Prostate gland (tissue), 2 donors: Measurements from ENCODE around the gene WDR3.

ENCODE experiments used
- CTCF ChIP-seq, 4 experiments: fragments of 200-600 bp in 2 of 4; fragments of 450-650 bp in 2 of 4; sonication (generic) in 2 of 4; IDR thresholded peaks; 1 replicate in 3 of 4; 2 replicates in 1 of 4; pipeline ENCODE4 v1.5.1; 2016 to 2019; ENCODE audit warnings: antibody characterized with exemption in 4 of 4, mild to moderate bottlenecking in 2 of 4, moderate library complexity in 2 of 4
- POLR2AphosphoS5 ChIP-seq: sonication (generic); formaldehyde crosslinking; IDR thresholded peaks from one replicate; pipeline ENCODE4 v1.6.1; 2017; ENCODE audit warnings: antibody characterized with exemption

- TF ChIP-seq CTCF (IDR thresholded peaks at IDR 0.05) (no peak), POLR2AphosphoS5 (no peak)
Measured at GRCh38 chr1:117892512-117892911, 37.0 kb upstream of the WDR3 start.
